GM12865 (cell line): ENCODE measurements around the gene RAB11FIP4.

ENCODE experiments used
- DNase-seq: peaks from one replicate; pipeline ENCODE4 v3.0.0; 2010; ENCODE audit warnings: low read depth
- H3K4me3 ChIP-seq: 2 replicates; pipeline ENCODE4 v1.5.1; 2011; ENCODE audit warnings: mild to moderate bottlenecking, low read depth, low read length, control low read depth
- CTCF ChIP-seq: IDR thresholded peaks from 2 replicates; pipeline ENCODE4 v1.5.1; 2011; ENCODE audit warnings: low read length, control low read depth, low read depth, inconsistent platforms; ENCODE audit not compliant: insufficient read depth; ENCODE audit errors: missing control alignments

RAB11FIP4 gene

DNA sequence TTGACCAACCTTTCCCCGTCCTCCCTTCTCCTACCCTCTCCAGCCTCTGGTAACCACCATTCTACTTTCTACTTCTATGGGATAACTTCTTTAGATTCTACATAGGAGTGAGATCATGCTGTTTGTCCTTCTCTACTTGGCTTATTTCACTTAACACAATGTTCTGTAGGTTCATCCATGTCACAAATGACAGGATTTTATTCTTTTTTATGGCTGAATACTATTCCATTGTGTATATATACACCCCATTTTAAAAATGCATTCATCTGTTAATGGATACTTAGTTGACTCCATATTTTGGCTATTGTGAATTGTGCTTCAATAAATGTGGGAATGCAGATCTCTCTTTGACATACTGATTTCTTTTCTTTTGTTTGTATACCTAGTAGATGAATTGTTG, 115.0 kb downstream of the RAB11FIP4 start:
- no peak for DNase-seq
- no peak overlapping the region for H3K4me3 ChIP-seq
- TF ChIP-seq CTCF, result no peak

DNA sequence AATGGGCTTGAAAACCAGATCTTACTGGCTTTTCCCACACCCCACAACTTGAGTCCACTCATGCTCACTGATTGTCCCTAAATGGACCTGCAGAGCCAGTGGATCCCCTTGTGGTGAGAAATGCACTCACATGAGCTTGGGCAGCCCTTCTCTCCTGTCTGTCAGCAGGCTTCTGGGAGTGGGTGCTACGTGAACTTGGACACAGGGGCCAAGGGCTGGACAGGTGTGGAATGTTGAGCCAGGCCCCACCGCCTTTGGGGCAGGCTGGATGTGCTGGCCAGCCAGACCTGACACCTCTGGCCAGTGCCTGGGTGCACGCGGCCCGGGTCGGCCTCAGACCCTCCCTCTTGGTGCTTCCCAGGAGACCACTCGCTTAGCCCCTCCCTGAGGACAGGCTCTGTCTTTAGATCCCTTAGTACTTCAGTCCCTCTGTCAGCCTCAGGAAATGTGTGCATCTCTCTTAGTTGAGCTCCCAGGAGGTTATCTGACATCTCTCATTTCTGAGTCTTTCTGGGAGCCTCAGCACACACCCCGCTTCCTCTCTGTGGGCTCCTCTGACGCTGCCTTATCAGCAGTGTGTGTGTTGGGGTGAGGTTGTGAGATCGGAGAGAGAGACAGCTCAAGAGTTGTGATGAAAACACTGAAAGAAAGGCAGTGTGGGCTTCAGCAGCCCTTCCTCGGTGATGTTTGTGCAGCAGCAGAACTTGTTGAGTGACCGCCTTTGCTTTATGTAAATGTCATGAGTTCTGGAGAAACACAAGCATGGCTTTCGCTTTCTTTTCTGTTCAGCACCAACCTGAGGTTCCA, 117.0 kb downstream of the RAB11FIP4 start:
- peak overlapping the region; percentile 60 for H3K4me3 ChIP-seq
- peak; percentile 84 for DNase-seq
- peak; percentile 62 for TF ChIP-seq CTCF

DNA sequence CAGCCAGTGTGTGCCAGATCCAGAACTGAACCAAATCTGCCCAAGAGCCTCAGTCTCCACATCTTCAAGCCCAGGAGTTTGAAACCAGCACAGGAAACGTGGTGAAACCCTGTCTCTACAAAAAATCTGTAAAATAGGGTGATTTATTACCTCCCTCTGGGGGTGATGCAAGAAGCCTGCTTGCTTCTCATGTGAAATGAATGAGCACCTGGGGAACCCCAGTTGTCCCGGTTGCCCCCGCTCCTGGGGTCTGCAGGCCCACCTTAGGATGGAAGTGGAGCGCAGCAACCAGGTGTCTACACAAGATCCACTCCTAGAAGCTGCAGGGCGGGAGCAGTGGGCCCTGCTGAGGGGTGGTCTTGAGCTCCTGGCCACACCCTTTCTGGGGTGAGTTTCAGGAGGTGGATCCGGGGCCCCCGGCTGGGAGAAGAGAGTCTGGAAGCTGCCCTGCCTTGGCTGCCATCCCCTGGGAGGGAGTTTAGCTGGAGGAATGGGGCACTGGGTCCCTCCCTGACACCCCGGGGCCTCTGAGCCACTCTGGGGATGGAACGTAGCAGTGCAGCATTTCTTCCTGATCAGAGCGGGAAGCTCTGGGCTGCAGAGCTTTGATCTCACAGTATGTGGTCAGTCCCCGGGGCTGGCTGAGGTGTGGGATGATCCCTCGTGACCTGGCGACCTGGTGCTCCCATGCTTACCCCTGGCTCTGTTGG, 117.8 kb downstream of the RAB11FIP4 start:
- DNase-seq, result no peak
- peak overlapping the region; percentile 60 for H3K4me3 ChIP-seq
- TF ChIP-seq CTCF, result no peak

DNA sequence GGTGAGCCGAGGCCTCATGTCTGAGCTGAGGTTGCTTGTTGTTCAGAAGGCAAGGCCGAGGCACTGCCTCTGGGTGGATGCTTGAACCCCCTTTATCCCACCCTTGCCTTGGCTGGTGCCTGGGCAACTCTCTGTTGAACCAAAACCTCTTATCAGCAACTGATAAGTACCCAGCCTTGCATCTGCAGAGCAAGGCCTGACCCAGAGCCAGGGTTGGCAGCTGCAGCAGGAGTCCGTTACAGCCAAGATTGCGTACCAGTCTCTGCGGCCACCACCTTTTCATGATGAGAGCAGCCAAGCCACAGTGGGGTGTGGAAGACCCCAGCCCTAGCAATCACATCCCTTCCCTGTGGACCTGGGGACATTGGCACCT, 118.3 kb downstream of the RAB11FIP4 start:
- no peak for DNase-seq
- H3K4me3 ChIP-seq, result no peak overlapping the region
- no peak for TF ChIP-seq CTCF

DNA sequence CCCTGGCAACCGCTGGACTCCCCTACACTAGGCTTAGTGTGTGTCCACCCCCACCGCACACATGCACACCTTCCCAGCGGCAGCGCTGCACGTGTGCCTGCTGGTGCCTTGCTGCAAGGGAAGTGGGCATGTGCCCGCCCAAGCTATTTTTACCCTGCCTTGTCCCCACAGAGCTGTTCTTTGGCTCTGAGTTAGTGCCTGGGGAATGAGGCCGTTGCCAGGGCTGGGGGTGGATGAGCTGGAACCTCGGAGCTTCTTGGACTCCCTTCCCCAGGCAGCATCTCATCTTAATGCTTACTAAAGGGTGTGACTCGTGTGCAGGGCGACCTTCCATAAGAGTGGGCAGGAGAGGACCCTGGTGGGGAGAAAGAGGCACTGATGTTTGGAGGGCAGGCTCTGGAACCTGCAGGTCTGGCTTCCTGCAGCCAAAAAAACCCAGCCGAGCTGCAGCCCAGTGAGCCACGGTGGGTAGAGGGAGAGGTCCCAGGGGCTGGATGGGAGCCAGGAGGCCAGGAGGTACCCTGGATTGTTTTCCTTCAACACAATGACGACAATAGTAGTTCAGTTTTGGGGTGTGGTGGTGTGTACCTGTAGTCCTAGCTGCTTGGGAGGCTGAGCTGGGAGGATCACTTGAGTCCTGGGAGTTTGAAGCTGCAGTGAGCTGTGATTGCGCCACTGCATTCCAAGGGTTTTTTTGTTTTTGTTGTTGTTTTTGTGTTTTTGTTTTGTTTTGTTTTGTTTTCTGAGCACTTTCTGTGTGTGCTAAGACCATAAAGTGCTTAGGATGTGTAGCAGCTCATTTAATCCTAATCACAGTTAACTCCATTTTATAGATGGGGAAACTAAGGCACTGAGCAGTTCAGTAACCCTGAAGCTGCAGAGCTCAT, 119.1 kb downstream of the RAB11FIP4 start:
- no peak overlapping the region for H3K4me3 ChIP-seq
- TF ChIP-seq CTCF, result no peak

DNA sequence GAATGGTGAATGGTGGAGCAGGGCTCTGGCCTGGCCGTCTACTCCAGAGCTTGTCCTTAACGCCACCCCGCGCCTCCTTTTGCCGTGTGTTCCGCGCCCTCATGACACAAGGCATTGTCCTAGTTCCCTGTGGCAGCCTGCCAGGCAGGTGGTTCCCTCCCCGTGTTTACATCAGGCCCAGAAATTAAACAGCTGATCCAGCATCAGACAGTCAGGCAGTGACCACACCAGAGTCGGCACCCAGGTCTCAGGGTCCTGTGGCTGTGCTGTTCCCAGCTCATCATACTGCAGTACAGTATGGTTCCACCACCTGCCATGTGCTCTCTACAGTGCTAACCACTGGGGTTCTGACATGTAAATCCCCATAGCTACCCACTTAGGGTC, 119.7 kb downstream of the RAB11FIP4 start:
- H3K4me3 ChIP-seq, result no peak overlapping the region
- no peak for TF ChIP-seq CTCF
- no peak for DNase-seq

More for the DNA sequence above, 119.1 kb downstream of the RAB11FIP4 start:
- no peak for DNase-seq
